Measurements from ENCODE around the gene ITPR1.

ITPR1 gene

DNA sequence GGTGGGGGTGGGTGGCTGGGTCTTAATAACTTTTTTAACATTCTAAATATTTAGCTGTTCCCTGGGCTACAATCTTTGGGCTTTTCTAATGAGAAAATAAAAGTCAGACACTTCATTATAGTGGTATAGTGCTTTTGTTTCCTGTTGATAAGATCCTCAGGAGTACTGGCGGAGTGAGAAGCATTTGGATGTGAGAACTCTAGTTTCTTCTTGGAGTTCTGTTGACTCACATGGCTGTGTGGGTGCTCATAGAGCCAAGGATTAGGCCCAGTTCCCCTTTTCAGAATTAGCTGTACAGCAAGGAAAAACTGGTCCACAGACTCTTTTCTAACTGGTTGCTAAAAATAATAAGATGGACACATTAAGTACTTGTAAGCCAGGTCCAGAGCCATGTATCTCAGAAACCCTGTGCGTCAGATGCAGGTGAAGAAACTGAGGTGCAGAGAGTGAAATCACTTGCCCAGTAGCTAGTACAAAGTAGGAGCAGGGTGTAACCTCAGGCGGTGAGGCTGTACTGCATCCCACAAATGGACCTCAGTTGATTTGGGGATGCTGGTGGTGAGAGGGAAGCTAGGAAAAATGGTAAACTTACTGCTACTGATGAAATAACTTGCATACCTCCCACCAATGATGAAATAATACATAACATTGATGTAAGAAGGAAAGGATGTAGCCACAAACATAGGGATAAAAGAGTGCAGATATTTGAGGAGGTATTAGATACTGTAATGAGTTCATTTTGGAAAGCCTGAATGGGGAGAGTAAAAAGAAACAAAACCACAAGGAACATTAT lies 2.3 kb downstream of the ITPR1 start:
- in situ Hi-C loops (cut with HindIII; ENCODE audit: low sequenced_read_pairs) = no loop called here
- DNase-seq (ENCODE audit: low read depth) = no peak
- no peak overlapping the region for H3K4me3 ChIP-seq (ENCODE audit: low read depth, low read length)
- TF ChIP-seq, protein P1, sequence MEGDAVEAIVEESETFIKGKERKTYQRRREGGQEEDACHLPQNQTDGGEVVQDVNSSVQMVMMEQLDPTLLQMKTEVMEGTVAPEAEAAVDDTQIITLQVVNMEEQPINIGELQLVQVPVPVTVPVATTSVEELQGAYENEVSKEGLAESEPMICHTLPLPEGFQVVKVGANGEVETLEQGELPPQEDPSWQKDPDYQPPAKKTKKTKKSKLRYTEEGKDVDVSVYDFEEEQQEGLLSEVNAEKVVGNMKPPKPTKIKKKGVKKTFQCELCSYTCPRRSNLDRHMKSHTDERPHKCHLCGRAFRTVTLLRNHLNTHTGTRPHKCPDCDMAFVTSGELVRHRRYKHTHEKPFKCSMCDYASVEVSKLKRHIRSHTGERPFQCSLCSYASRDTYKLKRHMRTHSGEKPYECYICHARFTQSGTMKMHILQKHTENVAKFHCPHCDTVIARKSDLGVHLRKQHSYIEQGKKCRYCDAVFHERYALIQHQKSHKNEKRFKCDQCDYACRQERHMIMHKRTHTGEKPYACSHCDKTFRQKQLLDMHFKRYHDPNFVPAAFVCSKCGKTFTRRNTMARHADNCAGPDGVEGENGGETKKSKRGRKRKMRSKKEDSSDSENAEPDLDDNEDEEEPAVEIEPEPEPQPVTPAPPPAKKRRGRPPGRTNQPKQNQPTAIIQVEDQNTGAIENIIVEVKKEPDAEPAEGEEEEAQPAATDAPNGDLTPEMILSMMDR (IDR thresholded peaks at IDR 0.05; ENCODE audit: low read depth, low read length, missing control alignments) = no peak

DNA sequence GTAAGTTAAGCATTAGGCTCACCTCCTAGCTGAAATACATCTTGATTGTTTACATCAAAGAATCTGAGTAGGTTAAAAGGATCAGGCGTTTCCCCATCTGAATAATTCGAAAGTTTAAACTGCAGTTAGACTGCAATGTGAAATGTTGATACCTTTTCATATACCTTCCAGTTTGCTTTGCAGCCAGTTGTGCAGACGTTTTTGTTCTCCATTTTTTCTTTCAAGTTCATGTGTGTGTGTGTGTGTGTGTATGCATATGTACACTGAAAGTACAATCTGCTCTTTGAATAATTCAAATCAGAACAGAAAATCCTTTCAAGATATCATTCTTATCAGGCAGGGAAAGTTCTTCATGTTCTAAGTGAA lies 2.9 kb downstream of the ITPR1 start:
- no peak overlapping the region for H3K4me3 ChIP-seq (ENCODE audit: low read depth, low read length)
- TF ChIP-seq, protein P1 (IDR thresholded peaks at IDR 0.05; ENCODE audit: low read depth, low read length, missing control alignments) = no peak
- no peak for DNase-seq (ENCODE audit: low read depth)
- in situ Hi-C loops (cut with HindIII; ENCODE audit: low sequenced_read_pairs) = no loop called here

DNA sequence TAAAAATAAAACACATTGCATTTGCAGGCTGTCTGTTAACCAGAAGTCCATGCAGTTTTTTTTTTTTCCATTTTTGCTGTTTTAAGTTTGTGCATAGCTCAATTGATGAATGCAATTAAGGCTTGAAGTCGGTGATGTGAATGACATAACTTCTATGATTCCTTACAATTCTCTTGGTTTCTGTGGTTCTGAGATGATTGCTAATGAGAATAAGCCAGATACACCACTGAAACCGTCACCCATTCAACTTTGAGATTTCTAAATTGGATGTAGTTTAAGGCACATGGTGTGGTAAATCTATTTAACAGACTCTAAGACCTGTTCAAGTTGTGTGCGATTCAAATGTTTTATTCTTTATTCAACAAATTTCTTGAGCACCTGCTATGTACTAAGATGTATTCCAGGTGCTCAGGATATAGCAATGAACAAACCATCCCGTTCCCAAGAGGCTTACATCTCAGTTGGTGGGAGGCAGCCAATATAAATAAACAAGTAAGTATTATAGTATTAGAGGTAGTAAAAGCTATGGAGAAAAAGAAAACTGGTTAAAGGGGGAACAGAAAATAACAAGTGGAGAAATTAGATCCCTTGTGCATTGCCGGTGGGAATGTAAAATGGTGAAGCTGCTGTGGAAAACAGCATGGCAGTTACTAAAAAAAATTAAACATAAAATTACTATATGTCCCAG lies 4.0 kb downstream of the ITPR1 start:
- H3K4me3 ChIP-seq (ENCODE audit: low read depth, low read length) = no peak overlapping the region
- TF ChIP-seq, protein P1 (IDR thresholded peaks at IDR 0.05; ENCODE audit: low read depth, low read length, missing control alignments) = no peak
- no peak for DNase-seq (ENCODE audit: low read depth)
- in situ Hi-C loops (cut with HindIII; ENCODE audit: low sequenced_read_pairs) = no loop called here

GRCh38 chr3:4497843-4498324 lies 4.7 kb downstream of the ITPR1 start:
- TF ChIP-seq, protein P1 (IDR thresholded peaks at IDR 0.05; ENCODE audit: low read depth, low read length, missing control alignments) = no peak
- no peak for DNase-seq (ENCODE audit: low read depth)
- in situ Hi-C loops (cut with HindIII; ENCODE audit: low sequenced_read_pairs) = no loop called here
- no peak overlapping the region for H3K4me3 ChIP-seq (ENCODE audit: low read depth, low read length)

- no peak overlapping the region for H3K4me3 ChIP-seq (ENCODE audit: low read depth, low read length)
- DNase-seq (ENCODE audit: low read depth) = no peak
- TF ChIP-seq, protein P1 (IDR thresholded peaks at IDR 0.05; ENCODE audit: low read depth, low read length, missing control alignments) = no peak
- in situ Hi-C loops (cut with HindIII; ENCODE audit: low sequenced_read_pairs) = no loop called here
Measured at GRCh38 chr3:4498446-4498845, 5.3 kb downstream of the ITPR1 start.

GRCh38 chr3:4501437-4501836 lies 8.3 kb downstream of the ITPR1 start:
- no peak overlapping the region for H3K4me3 ChIP-seq (ENCODE audit: low read depth, low read length)
- in situ Hi-C loops (cut with HindIII; ENCODE audit: low sequenced_read_pairs) = no loop called here
- TF ChIP-seq, protein P1 (IDR thresholded peaks at IDR 0.05; ENCODE audit: low read depth, low read length, missing control alignments) = no peak
- DNase-seq (ENCODE audit: low read depth) = no peak

Measured in astrocyte of the cerebellum (primary cell).